HG02623 (cell line): Measurements from ENCODE around the gene POU2F3.

Source experiments
- ATAC-seq: cut with Tn5 transposase; IDR thresholded peaks from one replicate; pipeline ENCODE4 v1.9.1; 2021; ENCODE audit warnings: moderate library complexity; ENCODE audit not compliant: unreplicated experiment

POU2F3 gene

DNA sequence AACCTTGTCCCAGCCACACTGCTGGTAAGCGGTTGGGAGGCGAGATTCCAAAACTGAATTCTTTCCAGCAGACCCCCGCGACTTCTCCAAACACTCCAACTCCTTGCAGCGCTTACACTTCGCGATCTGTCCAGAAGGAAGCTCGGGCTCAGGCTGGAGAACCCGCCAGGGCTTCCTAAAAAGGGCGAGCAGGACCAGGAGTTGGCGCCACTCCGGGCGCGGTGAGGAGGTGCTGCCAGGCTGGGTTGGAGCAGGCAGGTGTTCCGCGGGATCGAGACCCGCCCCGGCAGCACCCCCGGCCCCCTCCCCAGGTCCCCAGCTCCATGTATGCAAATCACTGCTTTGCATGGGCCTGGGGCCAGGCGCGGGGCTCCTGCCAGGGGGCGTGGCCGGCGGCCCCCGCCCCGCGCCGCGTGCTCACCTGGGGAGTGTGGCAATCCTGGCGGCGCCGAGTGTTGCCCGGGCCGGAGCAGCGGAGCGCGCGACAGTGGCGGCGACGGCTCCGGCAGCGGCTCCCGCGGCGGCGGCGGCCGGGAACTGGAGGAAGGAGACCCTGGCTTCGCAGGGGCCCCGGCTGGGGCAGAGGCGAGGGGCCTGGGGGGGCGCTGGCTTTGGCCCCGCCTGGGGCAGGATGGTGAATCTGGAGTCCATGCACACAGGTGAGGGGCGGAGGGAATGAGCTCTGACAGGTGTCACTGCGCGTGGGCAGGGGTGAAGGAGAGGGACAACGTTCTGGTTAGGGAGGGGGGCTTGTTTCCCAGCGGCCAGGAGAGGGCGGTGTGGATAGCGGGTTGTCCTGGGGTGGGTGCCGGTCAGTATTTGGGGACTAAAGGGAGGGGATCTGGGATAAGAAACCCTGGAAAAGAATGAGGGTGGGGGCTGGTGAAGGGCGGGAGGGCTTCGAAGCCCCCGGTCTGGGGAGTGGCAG lies at the start of gene POU2F3:
TSS of gene POU2F3 (plus strand) at position 428 of the 928 bp plus-strand sequence. CDS start at position 632, 204 bp downstream.
- ATAC-seq = no peak

DNA sequence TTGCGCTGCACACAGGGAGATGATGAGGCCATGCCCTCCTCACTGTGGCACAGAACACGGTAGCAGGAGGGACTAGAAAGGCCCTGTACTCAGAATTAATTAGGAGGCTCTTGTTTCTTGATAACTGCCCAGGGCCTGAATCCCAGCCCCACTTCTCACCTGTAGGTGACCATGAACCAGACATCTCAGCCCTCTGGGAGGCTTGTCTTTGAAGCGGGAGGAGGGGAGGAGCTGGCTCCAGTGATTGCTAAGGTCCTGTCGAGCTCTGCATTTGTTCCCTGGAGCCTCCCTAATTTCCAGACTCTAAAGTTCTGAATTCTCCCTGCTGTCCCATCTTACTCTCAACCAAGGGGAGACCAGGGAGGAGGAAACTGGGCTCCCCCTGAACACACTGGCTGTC lies 48.9 kb upstream of the POU2F3 start:
- no peak for ATAC-seq

DNA sequence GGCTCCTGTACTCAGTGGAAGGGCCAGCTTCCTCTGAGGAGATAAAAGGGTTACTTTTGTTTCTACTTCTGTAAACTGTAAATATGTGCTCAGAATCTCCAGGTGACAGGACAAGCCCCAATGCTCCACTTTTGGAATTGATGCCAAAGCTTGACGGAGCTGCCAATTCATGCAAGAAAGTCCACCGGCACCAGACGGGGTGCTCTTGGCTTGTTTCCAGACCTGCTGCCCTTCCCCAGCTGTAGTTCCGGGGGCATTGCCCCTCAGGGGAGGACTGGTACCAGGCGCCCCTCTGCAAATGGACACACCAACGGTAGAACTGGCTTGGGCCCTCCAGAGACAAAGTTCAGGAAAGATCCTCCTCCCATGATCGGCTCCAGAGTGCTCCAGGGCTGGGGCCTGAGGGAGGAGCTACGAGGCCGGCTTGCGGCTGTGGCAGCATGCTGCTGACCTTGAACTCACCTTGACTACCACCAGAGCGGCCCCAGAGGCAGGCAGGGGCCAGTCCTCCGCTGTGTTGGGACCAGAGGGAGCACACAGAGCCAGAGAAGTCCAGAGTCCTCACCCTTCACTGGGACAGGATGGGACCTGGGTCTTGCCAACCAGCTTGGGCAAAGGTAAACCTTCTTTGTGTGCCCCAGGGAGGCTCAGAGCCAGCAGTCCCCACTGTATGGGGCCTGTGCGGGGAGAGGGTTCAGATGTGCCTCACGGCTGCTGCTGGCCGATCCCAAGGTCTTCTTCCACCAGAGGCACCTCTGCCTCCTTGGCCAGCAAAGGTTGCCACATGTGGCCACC lies 46.9 kb upstream of the POU2F3 start:
- no peak for ATAC-seq

DNA sequence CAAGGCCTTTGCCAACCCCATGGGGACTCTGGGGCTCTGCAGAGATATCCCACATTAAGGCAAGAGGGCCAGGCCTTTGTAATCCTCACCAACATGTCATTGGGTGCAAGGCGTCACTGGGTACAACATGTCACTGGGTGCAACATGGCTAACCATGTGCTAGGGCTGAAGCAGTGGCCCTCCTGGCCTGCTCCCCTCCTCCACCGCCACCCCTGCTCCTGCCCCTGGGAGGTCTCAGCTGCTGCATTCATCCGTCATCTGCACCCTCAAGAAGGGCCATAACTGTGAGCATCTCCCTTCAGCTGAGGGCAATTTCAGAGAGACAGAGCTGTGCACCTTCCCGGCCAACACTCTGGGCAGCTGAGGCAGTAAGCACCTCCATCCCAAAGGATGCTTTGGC lies 45.8 kb upstream of the POU2F3 start:
- ATAC-seq = no peak

DNA sequence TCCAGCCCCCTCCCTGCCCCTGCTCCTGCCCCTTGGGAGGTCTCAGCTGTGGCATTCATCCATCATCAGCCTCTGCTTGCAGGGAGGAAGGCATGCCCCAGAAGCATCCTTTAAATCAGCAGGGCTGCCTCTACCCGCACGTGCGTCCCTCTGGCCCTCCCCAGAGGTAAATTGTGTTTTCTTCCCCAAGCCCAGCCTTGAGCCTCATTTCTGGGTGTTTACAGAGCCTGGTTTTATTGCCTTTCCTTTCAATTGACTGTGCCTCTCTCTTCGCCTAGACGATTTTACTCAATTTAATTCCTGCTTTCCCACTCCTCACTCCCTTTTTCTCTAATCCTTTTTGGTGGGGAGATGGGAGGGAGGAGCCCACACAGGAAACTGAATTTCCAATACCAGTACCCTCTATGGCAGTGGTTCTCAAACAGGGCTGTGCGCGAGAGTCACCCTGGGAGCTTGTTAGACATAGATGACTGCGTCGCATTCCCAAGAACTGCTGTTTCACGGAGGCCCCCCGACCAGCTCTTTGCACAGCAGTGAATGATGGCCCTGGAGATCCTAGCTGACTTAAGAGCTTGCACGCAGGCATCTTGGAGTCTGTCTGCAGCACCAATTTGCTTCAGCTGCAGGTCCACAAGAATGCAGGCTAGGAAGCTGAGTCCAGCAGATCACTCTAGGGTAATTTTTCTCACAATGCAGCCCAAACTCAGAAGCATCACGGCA lies 44.2 kb upstream of the POU2F3 start:
- no peak for ATAC-seq

DNA sequence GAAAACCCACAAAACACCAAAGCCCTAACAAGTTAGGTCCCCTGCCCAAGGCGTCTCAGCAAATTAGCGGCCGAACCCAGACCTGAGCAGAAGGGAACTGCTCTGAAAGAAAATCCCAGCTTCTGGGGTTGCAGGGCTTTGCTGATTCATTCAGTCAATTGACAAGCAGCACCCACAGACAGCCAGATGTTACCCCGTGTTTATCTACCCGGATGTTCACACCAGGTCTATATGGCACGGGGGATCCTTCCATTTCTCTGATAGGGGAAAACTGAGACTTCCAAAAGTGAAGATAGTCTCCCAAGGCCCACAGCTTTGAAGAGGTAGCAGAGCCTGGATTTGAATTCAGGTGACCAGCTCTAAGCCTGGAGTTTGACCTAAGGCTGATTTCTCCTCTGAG lies 43.1 kb upstream of the POU2F3 start:
- ATAC-seq = no peak

DNA sequence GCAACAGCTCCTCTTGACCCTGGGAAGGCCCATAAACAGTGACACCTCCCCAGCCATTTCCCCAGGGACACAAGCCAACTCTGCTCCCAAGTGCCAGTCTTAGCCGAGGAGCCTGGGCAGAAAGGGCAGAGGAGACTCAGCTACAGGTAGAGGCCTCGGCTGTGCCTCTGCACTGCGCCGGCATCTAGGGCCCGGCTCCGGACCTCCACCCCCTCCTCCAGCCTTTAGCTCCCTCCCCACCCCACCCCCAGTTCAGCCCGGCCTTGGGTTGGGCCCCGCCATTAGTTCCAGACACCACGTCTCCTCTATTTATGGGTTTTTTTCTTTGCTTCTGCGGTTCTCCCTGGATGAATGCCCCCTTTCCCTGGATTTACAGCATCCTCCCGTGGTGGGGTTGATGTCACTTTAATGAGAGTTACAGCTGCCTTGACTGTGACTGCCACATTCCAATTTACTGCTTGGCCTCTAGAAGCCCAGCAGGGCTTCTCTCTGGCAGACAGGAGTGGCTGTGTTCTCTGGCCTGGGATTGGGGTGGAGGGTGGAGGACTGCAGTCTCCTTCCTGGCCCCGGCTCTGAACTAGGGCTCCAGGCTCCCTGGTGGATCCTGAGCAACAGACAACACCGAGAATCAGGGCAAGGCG lies 42.6 kb upstream of the POU2F3 start:
- no peak for ATAC-seq

DNA sequence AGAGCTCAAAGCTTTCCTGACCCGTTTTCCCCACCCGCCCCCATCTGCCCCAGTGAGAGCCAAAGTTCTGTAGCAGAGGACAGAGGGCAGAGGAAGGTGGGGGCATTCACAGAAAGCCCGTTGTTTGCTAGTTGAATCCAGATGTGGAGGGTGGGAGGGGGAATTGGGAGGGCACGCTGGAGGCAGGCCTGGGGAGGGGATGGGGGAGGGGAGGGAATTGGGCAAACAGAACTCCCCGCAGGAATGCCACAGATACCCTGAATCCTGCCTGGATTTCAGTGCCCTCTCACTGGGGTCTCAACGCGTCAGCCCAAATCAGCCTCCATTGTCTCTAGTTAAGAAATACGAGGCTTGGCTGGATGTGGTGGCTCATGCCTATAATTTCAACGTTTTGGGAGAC lies 42.0 kb upstream of the POU2F3 start:
- no peak for ATAC-seq

DNA sequence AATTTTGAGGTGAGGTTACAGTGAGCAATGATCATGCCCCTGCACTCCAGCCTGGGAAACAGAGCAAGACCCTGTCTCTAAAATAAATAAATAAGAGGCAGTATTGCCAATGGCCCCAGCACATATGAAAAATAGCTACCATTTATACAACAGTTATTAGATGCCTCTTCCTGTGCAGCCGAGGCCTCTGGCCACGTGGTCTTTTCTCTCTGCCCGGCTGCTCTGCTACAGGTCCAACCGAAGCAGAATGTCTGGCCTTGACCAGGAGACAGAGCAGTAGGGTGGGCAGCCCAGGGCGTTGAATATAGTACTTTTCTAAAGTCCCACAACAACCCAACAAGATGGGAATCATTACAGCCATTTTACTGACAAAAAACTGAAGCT lies 41.5 kb upstream of the POU2F3 start:
- no peak for ATAC-seq

DNA sequence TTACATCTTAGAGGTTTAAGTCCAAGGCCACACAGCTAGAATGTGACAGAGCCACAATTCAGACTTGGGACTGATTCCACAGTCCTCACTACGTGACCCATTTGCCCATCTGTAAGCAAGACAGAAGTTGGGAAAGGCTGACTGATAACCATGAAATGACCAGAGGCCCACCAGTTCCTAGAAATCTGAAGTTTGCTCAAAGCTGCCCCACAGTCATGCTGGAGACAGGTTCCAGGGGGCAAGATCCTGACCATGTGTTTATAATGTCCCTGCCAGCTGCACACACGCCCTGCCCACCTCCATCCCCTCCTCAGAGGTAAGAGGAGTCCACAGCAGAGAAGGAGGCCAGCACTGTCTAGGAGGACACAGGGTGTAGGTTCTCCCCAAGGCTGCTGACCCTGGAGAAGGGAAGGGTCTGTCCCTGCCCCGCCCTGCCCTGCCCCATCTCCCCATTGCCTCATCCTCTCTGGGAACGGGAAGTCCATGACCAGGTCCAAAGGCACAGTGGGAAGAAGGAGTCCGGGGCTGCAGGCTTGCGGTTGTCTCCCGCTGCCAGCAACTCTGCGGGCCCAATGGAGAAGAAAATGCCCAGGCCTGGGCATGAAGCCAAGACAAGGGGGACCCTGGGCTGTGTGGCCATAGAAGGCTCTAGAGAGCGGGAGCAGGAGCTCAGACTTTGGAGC lies 41.0 kb upstream of the POU2F3 start:
- ATAC-seq = no peak

DNA sequence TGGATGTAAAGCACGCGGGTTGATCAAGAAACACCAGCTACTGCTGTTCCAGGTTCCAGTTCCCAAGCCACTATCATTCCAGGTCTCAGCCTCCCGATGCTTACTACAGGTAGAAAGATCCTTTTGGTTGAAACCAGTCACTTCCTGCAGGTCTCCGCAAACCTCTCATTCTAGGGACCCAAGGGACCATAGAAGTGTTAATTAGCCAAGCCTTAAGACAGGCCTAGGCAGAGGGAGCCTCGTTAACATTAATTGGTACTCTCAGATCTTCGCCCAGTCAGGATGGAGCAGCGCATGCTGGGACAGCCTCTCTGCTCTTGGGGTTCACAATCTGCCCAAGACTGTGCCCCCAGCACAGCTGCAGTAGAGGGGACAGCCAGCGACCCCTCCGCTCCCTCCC lies 40.3 kb upstream of the POU2F3 start:
- ATAC-seq = no peak

DNA sequence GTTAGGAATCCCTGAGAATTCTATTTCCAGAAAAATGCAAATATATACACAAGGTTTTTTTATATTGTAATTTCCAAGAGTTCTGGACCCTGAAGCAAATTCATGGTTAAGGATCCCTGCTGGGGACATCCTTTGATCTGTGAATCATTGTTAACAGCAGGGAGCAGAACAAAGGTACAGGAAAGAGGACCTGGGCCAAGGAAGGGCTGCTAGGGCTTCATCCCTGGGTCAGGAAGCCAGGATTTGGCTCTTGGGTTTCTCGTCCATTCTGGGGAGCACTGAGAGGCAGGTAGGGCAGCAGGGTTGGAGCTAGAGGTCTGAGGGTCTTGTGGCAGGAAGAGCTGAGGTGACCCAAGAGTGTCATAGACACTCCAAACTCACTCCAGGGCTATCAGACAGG lies 39.3 kb upstream of the POU2F3 start:
- ATAC-seq = no peak

DNA sequence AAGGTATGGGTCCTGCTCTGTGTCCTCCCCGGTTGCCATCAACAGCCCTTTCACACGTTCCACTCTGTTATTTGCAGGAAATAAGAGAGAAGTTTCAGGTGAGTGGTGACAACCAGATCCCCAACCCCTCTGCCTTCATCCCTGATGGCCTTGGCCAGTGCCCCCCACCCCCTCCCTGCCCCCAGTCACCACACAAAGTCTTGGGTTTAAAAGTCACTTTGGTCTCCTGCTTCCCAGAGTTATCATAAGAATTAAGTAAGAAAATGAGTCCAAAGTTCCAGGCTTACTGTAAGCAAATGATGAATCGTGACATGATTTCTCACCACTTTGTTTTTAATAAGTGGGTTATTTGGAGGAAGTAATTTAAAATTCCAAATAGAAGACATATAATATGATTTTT lies 38.3 kb upstream of the POU2F3 start:
- no peak for ATAC-seq

DNA sequence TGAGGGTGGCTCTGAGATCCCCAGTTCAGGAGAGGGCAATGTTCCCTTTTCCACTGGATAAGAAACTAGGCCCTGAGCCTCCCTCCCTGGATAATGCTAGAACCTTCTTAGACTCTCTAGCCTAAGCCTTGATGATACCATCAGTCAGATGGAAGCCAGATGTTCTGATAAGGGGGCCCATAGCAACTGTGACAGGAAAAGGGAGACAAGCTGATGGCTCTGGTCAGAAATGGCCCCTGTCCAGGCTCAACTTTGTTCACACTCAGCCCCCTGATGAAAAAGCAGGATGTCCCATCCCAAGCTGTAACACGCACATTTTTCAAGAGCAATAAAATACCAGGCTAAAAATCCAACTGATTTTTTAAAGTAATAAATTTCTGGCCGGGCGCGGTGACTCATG lies 36.3 kb upstream of the POU2F3 start:
- no peak for ATAC-seq

DNA sequence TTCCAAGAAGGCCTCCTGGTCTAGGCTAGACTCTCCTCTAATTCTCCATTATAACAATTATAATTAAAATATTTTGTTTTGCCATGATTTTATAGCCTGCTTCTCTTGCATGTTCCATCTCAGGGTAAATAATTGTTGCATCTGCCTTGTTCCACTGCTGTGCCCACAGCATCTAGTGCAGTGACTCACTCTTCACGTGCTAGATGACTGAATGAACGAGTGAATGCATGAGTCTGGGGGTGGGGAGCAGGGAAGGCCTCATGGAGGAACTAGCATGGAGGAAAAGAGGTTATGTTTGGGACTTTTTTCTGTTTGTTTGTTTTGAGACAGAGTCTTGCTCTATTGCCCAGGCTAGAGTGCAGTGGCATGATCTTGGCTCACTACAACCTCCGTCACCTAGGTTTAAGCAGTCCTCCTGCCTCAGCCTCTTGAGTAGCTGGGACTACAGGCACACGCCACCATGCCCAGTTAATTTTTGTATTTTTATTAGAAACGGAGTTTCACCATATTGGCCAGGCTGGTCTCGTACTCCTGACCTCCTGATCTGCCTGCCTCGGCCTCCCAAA lies 34.3 kb upstream of the POU2F3 start:
- no peak for ATAC-seq

DNA sequence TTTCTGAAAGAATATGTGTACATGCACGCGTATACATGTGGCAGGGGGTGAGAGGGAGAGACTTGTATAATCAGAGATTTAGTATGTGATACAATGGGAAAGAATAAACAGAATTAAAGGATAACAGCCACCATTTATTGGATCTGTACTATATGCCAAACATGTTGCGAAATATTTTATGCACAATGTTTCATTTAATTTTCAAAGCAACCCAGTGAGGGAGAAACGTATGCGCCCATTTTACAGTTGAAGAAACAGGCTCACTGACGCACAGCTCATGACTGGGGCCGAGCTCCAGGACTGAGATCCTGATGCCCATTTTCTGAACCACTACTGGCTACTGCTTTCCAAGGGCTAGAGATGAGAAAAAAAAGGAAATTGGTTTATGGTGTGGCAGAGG lies 32.4 kb upstream of the POU2F3 start:
- no peak for ATAC-seq

DNA sequence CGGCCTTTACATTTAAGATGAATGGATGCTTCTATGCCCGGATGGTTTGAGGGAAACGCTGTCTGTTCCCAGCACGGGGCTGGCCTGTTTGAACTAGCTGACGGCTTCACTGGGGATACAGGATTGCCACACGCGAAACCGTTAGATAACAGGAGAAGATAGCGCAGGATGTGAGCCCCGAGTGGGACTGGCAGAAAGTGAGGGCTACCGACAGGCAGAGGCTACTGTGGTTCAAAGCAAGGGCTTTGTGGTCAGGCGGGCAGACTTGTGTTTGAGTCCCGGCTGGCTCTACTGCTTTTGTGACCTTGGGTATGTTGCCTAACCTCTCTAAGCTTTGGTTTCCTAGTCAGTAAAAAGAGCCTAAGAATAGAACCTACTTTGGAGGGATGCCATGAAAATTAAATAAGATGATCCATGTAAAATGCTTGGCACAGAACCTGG lies 31.9 kb upstream of the POU2F3 start:
- ATAC-seq = no peak

DNA sequence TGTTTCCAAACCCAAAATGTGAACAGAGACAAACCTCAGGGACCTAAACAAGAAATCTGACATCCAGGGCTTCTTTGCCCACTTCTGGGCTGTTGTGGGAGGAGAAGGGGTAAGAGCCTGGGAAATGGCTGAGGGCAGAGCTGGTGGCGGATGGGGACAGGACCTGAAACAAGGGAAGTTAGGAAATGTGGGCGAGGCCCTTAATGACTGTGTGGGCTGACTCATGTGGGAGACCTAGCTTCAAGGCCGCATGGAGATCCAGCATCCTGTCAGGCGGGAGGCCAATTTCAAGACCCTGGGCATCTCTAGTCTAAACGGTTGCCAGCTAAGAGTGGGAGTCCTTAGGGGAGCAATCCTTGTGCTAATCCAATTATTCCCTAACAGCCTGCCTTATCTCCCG lies 31.2 kb upstream of the POU2F3 start:
- no peak for ATAC-seq

DNA sequence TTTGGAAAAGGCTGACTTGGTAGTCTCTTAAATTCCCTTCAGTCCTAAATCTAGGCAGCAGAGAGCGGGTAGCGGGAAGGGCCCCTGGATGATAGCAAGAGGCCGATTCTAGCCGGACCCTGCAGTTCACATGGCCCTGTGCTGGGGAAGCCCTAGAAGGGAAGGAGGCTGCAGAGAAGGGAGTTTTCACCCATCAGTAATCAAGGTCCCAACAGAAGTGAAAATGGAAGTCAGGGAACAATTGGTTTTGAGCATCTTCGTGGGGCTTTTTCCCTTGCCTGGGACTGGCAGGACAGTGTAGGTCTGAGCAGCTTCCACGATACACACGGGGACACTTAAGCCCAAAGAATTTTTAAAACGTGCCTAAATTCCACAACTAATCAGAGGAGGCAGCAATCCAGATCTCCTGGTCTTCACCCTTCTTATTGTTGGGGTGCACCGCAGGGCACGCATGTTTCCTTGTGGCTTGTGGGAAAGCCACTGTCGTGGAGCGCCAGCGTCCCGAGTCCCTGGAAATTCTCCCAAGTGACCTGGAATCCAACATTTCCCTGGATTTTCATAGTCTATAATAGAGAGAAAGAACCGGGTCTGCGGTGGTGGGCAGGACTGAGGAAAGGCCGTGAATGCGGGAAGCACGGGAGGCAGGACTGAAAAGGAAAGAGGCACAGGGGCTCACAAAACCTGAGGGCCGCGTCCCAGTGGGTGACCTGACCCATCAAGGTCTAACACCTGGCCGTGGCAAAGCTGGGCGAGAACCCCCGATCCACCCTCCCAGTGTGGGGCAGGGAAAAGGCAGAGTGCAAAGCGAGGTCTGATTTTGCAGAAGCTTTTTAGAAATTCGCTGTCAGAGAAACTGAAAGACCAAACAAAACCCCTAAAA lies 30.0 kb upstream of the POU2F3 start:
- no peak for ATAC-seq
